HG02885 (cell line): ENCODE measurements around the gene OR5M8.

Experiments used
- ATAC-seq: cut with Tn5 transposase; IDR thresholded peaks from one replicate; pipeline ENCODE4 v1.9.1; 2021; ENCODE audit warnings: mild to moderate bottlenecking; ENCODE audit not compliant: unreplicated experiment, poor library complexity

OR5M8 gene

GRCh38 chr11:56491270-56491669 lies at the start of gene OR5M8:
Gene OR5M8, minus strand, starts transcription at chr11:56491370. Its CDS starts 0 bp downstream, at chr11:56491370.
- no peak for ATAC-seq

GRCh38 chr11:56533054-56533740 lies 42.0 kb upstream of the OR5M8 start:
- ATAC-seq = no peak

DNA sequence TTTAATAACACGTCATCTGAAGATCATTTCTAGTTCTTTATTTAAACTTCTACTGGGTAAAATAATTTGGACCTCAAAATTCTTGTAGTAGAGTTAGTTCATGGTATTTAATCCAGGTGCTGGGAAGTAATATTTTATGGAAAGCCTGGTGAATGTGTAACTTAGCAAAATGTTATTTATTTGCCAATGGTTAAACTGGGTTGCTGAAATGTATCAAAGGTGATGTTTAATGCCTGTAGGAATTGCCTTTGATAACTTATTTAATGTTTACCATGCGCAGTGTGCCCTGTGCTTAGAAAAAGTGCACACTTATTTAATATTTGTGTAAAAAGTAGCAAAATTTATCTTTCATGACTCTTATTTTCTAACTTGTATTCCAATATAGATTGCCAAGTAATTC lies 40.7 kb upstream of the OR5M8 start:
- no peak for ATAC-seq

DNA sequence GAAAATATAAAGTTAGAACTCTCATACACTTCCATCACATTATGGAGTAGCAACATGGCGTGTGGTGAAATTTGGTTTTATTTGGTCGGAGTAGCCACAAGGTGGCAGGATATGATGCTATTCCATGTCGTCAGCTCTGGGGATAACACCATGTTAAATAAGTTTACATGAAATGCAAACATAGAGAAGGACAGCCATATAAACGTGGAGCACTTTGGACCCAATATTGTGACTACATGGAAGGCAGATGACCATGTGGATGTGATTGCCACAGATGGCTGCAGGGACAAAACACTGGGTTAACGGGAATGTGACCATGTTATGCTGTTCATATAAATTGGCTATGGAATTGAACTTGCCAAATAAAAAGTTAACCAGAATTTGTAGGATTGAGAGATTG lies 30.8 kb upstream of the OR5M8 start:
- no peak for ATAC-seq

DNA sequence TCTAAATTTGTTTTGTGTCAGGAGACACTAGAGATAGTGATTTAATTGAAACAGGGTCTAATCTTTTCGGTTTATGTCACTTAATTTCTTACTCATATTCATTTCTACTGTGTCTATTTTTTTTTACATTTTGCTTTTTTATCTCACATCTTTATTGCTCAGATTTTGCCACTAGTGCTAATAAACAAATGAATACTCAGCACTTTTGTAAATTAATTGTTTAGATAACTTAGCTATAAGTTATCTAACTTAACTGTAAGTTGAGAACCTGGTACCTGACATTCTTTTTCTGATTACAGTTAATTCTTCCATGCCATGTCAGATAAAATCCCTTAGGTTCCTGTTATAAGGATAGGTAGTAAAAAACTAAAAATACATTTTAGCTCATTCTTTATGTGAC lies 22.1 kb upstream of the OR5M8 start:
- no peak for ATAC-seq

DNA sequence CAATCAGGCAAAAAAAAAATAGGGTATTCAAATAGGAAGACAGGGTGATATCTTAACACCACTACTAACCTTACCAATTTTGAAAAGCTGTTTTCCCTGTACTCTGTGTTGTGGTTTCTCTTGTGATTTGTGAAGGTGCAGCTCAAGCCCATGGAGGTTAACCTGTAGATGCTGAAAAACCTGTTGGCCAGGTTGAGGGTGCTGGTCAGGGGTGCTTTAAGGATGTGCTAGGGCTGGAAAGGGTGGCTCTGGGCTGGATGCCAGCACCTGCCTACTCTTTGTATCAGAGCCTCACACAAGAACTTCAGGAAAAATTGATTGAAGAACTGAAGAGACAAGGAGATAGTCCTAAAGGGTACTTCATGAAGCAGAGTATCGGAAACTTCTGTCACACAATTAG lies 18.3 kb upstream of the OR5M8 start:
- no peak for ATAC-seq

DNA sequence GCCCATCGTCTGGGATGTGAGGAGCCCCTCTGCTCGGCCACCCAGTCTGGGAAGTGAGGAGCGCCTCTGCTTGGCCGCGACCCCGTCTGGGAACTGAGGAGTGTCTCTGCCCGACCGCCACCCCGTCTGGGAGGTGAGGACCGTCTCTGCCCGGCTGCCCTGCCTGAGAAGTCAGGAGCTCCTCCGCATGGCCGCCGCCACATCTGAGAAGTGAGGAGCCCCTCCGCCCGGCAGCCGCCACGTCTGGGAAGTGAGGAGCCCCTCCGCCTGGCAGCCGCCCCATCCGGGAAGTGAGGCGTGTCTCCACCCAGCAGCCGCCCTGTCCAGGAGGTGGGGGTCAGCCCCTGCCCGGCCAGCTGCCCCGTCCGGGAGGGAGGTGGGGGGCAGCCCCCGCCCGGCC lies 5.8 kb upstream of the OR5M8 start:
- no peak for ATAC-seq

DNA sequence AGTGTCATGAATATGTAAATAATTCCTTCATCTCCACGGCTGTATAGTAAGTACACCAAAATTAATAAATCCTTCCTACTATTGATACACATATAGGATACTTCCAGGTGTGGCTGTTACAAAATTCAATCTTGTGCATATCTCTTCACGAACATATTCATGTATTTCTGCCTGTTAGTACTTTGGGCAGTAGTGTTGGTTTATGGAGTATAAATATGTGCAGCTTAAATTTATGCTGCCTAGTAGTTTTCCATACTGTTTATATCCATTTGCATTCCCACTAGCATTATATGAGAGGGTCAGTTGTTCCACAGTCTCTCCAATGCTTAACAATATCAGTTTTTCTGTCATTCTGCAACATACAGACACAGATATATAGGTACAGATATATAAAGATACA lies 3.9 kb upstream of the OR5M8 start:
- no peak for ATAC-seq

DNA sequence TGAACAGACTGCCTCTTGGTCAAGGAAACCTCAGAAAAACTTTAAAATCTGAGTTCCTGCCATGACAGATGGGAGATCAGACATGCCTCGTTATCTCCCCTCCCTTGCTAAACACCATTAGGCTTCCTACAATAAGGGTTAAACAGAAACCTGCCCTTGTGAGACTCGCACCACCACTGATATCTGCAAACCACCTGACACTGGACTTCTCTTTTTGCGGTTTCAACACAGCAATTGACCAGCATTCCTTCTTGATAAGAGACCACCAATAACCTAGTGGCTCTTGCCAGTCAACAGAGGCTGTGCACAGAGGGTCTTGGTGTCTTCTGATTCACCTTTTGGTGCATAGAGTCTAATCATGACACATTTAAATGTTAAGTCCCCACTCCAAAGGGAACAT lies 4.4 kb downstream of the OR5M8 start:
- ATAC-seq = no peak

- ATAC-seq = no peak
Observed at GRCh38 chr11:56474729-56475235, 16.4 kb downstream of the OR5M8 start.

DNA sequence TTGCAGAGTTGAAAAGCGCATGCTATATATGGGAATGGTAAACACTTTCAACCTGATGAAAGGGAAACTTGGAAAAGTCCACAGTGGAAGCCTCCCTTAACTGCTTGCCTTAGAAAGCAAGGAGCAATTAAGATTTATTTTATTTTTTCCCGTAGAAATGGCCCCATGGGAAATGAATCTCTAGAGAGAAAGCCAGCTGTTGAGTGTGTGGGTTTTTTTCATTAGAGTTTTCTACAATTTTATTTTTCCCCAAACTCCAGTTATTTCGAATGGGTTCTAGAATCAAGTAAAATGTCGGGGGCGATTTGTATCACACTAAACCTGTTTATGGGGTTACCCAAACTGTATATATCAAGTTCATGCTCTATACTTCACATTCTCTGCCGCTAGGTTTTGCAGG lies 17.9 kb downstream of the OR5M8 start, which contains the start of gene OR5M3:
OR5M3 (minus strand) TSS at position 101 of the 400 bp plus-strand sequence. CDS start 2,855 bp downstream, outside the sequence.
- no peak for ATAC-seq

DNA sequence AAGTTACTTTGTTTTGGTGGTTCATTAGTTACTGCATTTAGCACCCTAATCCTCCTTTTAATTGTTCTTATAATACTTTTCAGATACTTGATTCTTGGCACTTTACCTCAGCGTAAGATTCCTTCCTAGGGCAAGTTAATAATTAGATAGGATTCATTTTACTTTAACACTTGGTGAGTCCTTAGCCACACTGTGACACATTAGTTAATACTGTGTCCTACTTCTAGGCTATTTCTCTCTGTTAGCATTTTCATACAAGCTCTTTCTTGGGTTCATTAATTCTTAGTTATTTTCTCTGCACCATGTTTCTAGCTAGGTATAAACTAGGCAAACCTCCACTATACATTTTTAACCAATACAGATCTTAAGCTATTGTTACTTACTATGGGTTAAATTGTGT lies 34.1 kb downstream of the OR5M8 start:
- no peak for ATAC-seq

GRCh38 chr11:56453521-56453920 lies 37.6 kb downstream of the OR5M8 start:
- ATAC-seq = no peak
